Thyroid gland (tissue), 4 donors: ENCODE results near the gene LACRT. TPM values are rescaled to one million over a fixed set of nuclear protein-coding genes. Genes with fewer than 3 reads are reported as not detected.

Experiments used
- DNase-seq, 2 donors: peaks; one replicate each; pipeline ENCODE4 v3.0.0-alpha.2; 2019
- H3K27ac ChIP-seq, 3 donors: fragments of 200-600 bp; sonication (generic); 1 replicate in 2 of 3; 2 replicates in 1 of 3; pipeline ENCODE4 v1.5.1; 2016 to 2019; ENCODE audit warnings: mild to moderate bottlenecking in 1 of 3, moderate library complexity in 1 of 3
- H3K27me3 ChIP-seq: fragments of 200-600 bp; sonication (generic); one replicate; pipeline ENCODE4 v1.5.1; 2019
- H3K36me3 ChIP-seq, 2 donors: fragments of 200-600 bp; sonication (generic); one replicate each; pipeline ENCODE4 v1.5.1; 2016 to 2019
- H3K4me1 ChIP-seq, 2 donors: fragments of 200-600 bp; sonication (generic); one replicate each; pipeline ENCODE4 v1.5.1; 2017 to 2019
- H3K4me3 ChIP-seq, 3 donors: fragments of 200-600 bp; sonication (generic); replicated peaks in 1 of 3; 1 replicate in 2 of 3; 2 replicates in 1 of 3; pipeline ENCODE4 v1.5.1; 2016; ENCODE audit warnings: mild to moderate bottlenecking in 1 of 3
- H3K9me3 ChIP-seq: fragments of 200-600 bp; sonication (generic); one replicate; pipeline ENCODE4 v1.5.1; 2017
- POLR2A ChIP-seq, 2 donors: fragments of 450-650 bp; IDR thresholded peaks; one replicate each; pipeline ENCODE4 v1.6.1; 2017; ENCODE audit warnings: antibody characterized with exemption in 2 of 2, mild to moderate bottlenecking in 2 of 2, moderate library complexity in 1 of 2
- WGBS, 2 donors: methylation state at CpG; one replicate each; pipeline ENCODE4 v1.1.5; 2017; 5-methylcytosine and 5-hydroxymethylcytosine counted together
- intact Hi-C: fragments of 100-400 bp; cut with DNase I; formaldehyde crosslinking; loops from one replicate; pipeline ENCODE4 v1.15.1; 2023
- total RNA-seq, 4 donors: library from RNA; depleted of rRNA; stranded (reverse); fragments of >200 nt; gene quantifications; one replicate each; pipeline ENCODE4 v1.2.3, GENCODE V29; 2016
- TF ChIP-seq, protein P1 (sequence below), 6 experiments: fragments of 200-600 bp in 3 of 6; fragments of 450-650 bp in 3 of 6; sonication (generic) in 3 of 6; IDR thresholded peaks; one replicate each; pipeline ENCODE4 v1.5.1; 2016 to 2019; ENCODE audit warnings: antibody characterized with exemption in 6 of 6, mild to moderate bottlenecking in 2 of 6, inconsistent platforms in 1 of 6, moderate library complexity in 1 of 6

LACRT gene
- total RNA-seq, 4 donors from 2014 or later, result not detected

DNA sequence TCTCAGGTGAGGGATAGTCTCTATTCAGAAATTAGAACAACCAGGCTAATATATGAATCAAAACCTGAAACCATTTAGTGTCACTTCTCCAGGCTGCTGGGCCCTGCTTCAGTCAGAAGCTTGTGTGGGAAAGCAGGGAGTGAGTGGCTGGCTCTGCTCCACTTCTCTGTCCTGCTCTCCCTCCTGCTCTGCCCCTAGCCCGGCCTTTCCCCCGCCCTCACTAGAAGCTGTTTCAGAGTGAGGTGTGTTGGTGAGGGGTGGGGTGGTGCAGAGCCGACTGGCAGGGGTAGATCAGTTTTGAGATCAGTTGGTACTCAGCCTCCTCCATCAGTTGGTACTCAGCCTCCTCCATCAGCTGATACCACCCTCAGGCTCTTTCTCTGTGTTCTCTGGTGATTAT lies 39.2 kb downstream of the LACRT start:
- WGBS, 2 donors, result 76 to 88% methylated on average over 3 of the region's 3 CpGs
- no peak for DNase-seq
- intact Hi-C loops, result no loop called here
- TF ChIP-seq POLR2A (IDR thresholded peaks at IDR 0.05), result no peak
- TF ChIP-seq, protein P1, sequence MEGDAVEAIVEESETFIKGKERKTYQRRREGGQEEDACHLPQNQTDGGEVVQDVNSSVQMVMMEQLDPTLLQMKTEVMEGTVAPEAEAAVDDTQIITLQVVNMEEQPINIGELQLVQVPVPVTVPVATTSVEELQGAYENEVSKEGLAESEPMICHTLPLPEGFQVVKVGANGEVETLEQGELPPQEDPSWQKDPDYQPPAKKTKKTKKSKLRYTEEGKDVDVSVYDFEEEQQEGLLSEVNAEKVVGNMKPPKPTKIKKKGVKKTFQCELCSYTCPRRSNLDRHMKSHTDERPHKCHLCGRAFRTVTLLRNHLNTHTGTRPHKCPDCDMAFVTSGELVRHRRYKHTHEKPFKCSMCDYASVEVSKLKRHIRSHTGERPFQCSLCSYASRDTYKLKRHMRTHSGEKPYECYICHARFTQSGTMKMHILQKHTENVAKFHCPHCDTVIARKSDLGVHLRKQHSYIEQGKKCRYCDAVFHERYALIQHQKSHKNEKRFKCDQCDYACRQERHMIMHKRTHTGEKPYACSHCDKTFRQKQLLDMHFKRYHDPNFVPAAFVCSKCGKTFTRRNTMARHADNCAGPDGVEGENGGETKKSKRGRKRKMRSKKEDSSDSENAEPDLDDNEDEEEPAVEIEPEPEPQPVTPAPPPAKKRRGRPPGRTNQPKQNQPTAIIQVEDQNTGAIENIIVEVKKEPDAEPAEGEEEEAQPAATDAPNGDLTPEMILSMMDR (IDR thresholded peaks at IDR 0.05), result no peak
- H3K4me3 ChIP-seq, result no peak overlapping the region
- H3K9me3 ChIP-seq, result no peaks in the 10 kb centered on the region
- H3K4me1 ChIP-seq, result peaks cover 5 to 10% of the 10 kb centered on the region in 2 donors
- H3K27ac ChIP-seq, result no peak overlapping the region
- no peaks in the 10 kb centered on the region for H3K36me3 ChIP-seq
- H3K27me3 ChIP-seq, result no peaks in the 10 kb centered on the region

DNA sequence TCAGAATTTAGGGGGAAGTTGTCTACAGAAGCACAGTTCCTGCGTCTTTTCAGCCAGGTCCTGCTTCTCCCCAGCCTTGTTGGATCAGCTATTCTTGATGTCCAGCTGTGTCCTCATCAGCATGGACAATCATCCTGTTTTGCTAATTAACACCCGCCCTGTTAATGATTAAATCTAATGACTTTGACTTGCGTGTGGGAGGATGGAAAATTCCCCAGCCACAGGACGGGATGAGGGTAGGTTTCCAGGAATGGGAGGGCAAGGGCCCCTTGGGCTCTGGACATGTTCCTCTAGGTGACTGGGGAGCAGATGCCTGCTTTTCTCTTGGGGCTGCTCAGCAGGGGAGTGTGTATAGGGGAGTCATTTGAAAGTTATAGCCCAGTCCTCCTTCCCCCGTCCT lies 41.0 kb downstream of the LACRT start:
- no peaks in the 10 kb centered on the region for H3K9me3 ChIP-seq
- no peaks in the 10 kb centered on the region for H3K27me3 ChIP-seq
- 68 to 88% methylated on average over 4 to 5 of the region's 5 CpGs for WGBS, 2 donors
- TF ChIP-seq POLR2A (IDR thresholded peaks at IDR 0.05), result no peak
- TF ChIP-seq, protein P1 (IDR thresholded peaks at IDR 0.05), result no peak
- no peak for DNase-seq
- intact Hi-C loops, result no loop called here
- H3K4me3 ChIP-seq, result no peak overlapping the region
- no peaks in the 10 kb centered on the region for H3K36me3 ChIP-seq
- no peak overlapping the region for H3K27ac ChIP-seq
- peaks cover 2 to 8% of the 10 kb centered on the region in 2 donors for H3K4me1 ChIP-seq

DNA sequence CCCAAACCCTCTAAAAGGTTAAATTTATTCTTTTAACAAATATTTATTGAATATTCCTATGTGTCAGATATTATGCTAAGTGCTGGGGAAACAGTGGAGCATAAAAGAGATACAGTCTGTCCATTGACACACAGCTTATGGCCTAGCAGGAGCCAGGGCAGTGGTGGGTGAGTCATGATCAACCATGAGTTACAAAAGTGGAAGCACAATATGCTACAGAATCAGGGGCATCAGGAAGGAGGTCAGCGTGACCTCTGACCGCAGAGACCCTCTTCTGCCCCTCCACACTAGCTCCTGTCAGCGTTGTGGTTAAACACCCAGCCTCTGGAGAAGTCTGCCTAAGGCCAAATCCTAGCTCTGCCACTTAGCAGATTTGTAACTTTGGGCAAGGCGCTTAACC lies 41.6 kb downstream of the LACRT start:
- Histone ChIP-seq H3K36me3 (no peaks in the 10 kb centered on the region), H3K27me3 (no peaks in the 10 kb centered on the region), H3K27ac (no peak overlapping the region), H3K4me1 (peaks cover 4 to 7% of the 10 kb centered on the region in 2 donors), H3K9me3 (no peaks in the 10 kb centered on the region), H3K4me3 (no peak overlapping the region)
- TF ChIP-seq, protein P1 (IDR thresholded peaks at IDR 0.05), result no peak
- TF ChIP-seq POLR2A (IDR thresholded peaks at IDR 0.05), result no peak
- 78 to 80% methylated on average over 4 of the region's 4 CpGs for WGBS, 2 donors
- intact Hi-C loops, result no loop called here
- no peak for DNase-seq

DNA sequence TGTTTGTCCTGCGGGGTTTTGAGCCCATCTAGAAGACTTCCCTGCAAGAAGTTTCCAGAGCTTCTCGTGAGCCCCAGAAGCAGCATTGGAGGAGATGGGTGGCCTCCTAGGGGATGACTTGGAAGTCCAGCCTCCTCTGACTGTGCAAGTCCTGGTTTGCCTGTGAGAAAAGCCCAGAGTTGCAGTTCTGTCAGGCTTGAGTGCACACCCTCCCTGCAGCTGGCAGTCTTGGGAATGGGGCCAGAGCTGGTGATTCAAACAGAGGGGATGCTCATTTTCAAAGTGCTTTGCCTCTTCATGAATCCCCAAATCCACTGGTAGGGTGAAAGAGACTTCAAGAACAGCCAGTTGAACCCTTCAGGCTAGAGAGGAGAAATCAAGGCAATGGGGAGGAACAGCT lies 42.4 kb downstream of the LACRT start:
- TF ChIP-seq POLR2A (IDR thresholded peaks at IDR 0.05), result no peak
- TF ChIP-seq, protein P1 (IDR thresholded peaks at IDR 0.05), result no peak
- Histone ChIP-seq H3K27me3 (no peaks in the 10 kb centered on the region), H3K4me3 (no peak overlapping the region), H3K4me1 (peaks cover 12 to 14% of the 10 kb centered on the region in 2 donors), H3K36me3 (no peaks in the 10 kb centered on the region), H3K27ac (no peak overlapping the region), H3K9me3 (no peaks in the 10 kb centered on the region)
- intact Hi-C loops, result no loop called here
- 54 to 71% methylated on average over 1 to 2 of the region's 2 CpGs for WGBS, 2 donors
- DNase-seq, result peak; percentile 49 to 63

DNA sequence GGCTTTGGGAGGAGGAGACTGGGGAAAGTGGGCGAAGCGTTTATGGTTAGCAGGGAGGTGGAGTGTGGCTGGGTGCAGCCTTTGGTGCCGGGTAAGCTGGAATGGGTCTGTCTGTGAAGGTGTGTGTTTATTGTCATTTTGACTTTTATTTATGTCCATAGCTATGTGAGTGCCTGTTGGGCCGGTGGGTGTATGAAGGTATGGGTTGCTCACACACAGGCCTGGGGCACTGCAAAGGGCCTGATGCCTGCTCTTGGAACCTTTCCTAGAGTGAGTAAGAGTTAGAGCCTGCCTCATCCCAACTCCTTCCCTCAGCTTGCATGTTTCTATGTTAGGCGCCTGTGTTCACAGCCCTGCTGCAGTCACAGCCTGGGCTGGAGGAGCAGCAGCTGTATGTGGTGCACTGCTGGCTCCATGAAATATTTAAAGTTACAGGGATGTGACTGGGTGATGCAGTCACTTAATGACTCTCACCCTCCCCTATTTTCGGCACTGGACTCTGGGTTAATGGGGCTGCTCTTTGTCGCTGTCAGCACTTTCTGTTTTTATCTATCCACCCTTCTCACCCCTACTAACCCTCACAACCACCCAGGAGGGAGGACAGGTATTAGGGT lies 43.6 kb downstream of the LACRT start:
- Histone ChIP-seq H3K36me3 (no peaks in the 10 kb centered on the region), H3K27me3 (no peaks in the 10 kb centered on the region), H3K4me1 (peaks cover 12 to 14% of the 10 kb centered on the region in 2 donors), H3K27ac (no peak overlapping the region), H3K4me3 (no peak overlapping the region), H3K9me3 (no peaks in the 10 kb centered on the region)
- intact Hi-C loops, result no loop called here
- DNase-seq, result no peak
- TF ChIP-seq POLR2A (IDR thresholded peaks at IDR 0.05), result no peak
- TF ChIP-seq, protein P1 (IDR thresholded peaks at IDR 0.05), result no peak
- WGBS, 2 donors, result 70 to 78% methylated on average over 7 of the region's 7 CpGs
